Mammary epithelial cell (primary cell): Measurements from ENCODE around the gene CCDC177.

Source experiments
- EZH2 ChIP-seq: IDR thresholded peaks from 2 replicates; pipeline ENCODE4 v1.6.1; 2012; ENCODE audit warnings: low read length, inconsistent platforms, borderline replicate concordance
- TF ChIP-seq, protein P1 (sequence below), 2 donors: IDR thresholded peaks in 1 of 2; conservative IDR thresholded peaks in 1 of 2; 2 replicates each; pipeline ENCODE4 v1.5.1; 2011 to 2012; ENCODE audit warnings: inconsistent platforms in 2 of 2, low read length in 2 of 2, mild to moderate bottlenecking in 2 of 2, control low read depth in 1 of 2, low read depth in 1 of 2; ENCODE audit not compliant: insufficient read depth in 1 of 2; ENCODE audit errors: extremely low read depth in 1 of 2

GRCh38 chr14:69581316-69581935, 6.8 kb upstream of the CCDC177 start:
- TF ChIP-seq, protein P1, sequence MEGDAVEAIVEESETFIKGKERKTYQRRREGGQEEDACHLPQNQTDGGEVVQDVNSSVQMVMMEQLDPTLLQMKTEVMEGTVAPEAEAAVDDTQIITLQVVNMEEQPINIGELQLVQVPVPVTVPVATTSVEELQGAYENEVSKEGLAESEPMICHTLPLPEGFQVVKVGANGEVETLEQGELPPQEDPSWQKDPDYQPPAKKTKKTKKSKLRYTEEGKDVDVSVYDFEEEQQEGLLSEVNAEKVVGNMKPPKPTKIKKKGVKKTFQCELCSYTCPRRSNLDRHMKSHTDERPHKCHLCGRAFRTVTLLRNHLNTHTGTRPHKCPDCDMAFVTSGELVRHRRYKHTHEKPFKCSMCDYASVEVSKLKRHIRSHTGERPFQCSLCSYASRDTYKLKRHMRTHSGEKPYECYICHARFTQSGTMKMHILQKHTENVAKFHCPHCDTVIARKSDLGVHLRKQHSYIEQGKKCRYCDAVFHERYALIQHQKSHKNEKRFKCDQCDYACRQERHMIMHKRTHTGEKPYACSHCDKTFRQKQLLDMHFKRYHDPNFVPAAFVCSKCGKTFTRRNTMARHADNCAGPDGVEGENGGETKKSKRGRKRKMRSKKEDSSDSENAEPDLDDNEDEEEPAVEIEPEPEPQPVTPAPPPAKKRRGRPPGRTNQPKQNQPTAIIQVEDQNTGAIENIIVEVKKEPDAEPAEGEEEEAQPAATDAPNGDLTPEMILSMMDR (conservative IDR thresholded peaks at IDR 0.05 in 1 of 2, IDR thresholded peaks at IDR 0.05 in 1 of 2; ENCODE audit: extremely low read depth in 1 of 2, insufficient read depth in 1 of 2, low read depth in 1 of 2, low read length in 2 of 2) = no peak
- no peak for TF ChIP-seq EZH2
